ENCODE results near the gene POLR3E.

The POLR3E gene

DNA sequence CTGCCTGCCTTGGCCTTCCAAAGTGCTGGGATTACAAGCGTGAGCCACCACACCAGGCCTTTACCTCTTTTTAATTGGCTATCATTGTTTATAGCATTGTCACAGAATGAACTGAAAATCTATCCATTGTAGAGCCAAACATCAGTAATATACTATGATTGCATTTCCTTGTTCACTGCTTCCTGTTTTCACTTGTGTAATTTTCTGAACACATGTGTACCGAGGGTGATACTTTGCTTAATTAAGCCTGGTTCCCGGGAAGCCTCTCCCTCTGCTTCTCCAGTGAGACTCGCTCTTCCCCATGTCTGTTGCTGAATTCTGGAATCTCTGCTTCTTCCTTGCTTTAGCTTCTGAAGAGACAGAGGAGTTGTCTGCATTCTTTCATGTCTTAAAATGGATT is 33.1 kb downstream of the POLR3E start:
- peaks cover 76% of the 10 kb centered on the region for H3K36me3 ChIP-seq (ENCODE audit: low read depth)
- no peak overlapping the region for H3K27ac ChIP-seq (ENCODE audit: poor library complexity, severe bottlenecking)
- TF ChIP-seq, protein P1, sequence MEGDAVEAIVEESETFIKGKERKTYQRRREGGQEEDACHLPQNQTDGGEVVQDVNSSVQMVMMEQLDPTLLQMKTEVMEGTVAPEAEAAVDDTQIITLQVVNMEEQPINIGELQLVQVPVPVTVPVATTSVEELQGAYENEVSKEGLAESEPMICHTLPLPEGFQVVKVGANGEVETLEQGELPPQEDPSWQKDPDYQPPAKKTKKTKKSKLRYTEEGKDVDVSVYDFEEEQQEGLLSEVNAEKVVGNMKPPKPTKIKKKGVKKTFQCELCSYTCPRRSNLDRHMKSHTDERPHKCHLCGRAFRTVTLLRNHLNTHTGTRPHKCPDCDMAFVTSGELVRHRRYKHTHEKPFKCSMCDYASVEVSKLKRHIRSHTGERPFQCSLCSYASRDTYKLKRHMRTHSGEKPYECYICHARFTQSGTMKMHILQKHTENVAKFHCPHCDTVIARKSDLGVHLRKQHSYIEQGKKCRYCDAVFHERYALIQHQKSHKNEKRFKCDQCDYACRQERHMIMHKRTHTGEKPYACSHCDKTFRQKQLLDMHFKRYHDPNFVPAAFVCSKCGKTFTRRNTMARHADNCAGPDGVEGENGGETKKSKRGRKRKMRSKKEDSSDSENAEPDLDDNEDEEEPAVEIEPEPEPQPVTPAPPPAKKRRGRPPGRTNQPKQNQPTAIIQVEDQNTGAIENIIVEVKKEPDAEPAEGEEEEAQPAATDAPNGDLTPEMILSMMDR (IDR thresholded peaks at IDR 0.05; ENCODE audit: poor library complexity, severe bottlenecking), result no peak
- no peak overlapping the region for H3K4me3 ChIP-seq (ENCODE audit: severe bottlenecking)
- H3K4me1 ChIP-seq (ENCODE audit: insufficient read depth, poor library complexity, severe bottlenecking), result no peaks in the 10 kb centered on the region
- no peaks in the 10 kb centered on the region for H3K27me3 ChIP-seq (ENCODE audit: insufficient read depth, poor library complexity, severe bottlenecking)
- DNase-seq (ENCODE audit: low spot score) (no peak), ATAC-seq (ENCODE audit: low read depth) (no peak)
- H3K9me3 ChIP-seq (ENCODE audit: severe bottlenecking), result no peaks in the 10 kb centered on the region

DNA sequence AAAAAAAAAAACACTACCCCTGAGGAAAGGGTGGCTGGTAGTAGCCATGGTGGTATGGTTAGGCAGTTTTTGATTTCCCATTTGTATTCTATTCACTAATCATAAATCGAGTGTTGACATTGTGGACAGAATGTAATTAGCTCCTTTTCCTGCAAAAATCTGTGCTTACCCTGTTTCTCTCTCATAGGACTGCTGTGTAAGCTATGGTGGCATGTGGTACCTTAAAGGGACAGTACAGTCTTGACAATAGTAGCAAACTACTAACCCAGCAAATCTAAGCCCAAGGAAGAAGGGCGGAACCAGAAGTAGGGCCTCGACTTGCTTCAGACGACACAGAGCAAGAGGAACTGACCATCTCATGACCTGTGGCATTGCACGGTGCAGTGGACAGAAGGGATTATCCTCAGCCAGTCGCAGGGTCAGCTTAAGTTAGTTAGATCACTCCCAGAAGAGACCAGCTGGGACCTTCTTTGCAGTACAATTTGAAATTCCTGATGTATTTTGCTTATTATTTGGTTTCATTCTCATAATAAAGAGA is 36.3 kb downstream of the POLR3E start:
- TF ChIP-seq, protein P1 (IDR thresholded peaks at IDR 0.05; ENCODE audit: poor library complexity, severe bottlenecking), result no peak
- H3K4me1 ChIP-seq (ENCODE audit: insufficient read depth, poor library complexity, severe bottlenecking), result no peaks in the 10 kb centered on the region
- ATAC-seq (ENCODE audit: low read depth), result no peak
- H3K4me3 ChIP-seq (ENCODE audit: severe bottlenecking), result no peak overlapping the region
- no peaks in the 10 kb centered on the region for H3K27me3 ChIP-seq (ENCODE audit: insufficient read depth, poor library complexity, severe bottlenecking)
- DNase-seq (ENCODE audit: low spot score), result no peak
- H3K36me3 ChIP-seq (ENCODE audit: low read depth), result peaks cover 79% of the 10 kb centered on the region
- peaks cover 11% of the 10 kb centered on the region for H3K9me3 ChIP-seq (ENCODE audit: severe bottlenecking)
- H3K27ac ChIP-seq (ENCODE audit: poor library complexity, severe bottlenecking), result no peak overlapping the region

DNA sequence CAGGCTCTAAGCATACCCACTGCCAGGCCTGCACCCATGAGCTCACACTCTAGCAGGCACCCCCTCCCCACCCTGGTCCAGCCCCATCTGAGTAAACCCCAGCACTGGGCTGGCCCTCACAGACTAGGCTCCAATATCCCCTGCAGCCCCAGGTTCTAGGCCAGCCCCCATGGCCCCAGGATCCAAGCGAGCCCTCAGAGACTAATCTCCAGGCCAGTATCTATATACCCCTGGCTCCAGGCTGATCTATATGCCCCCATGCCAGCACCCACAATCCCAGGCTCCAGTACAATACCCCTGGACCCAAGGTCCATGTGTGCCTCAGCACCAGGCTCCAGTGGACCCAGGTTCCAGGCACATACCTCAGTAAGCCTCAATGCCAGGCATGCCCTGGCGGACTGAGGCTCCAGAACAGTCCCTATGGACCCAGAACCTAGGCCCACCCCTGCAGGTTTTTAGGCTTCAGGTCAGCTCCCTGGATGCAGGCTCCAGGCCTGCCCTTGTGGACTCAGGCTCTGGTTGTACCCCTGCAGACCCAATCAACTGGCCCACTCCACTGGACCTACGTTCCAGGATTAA is 38.5 kb downstream of the POLR3E start:
- no peak for ATAC-seq (ENCODE audit: low read depth)
- H3K4me3 ChIP-seq (ENCODE audit: severe bottlenecking), result no peak overlapping the region
- TF ChIP-seq, protein P1 (IDR thresholded peaks at IDR 0.05; ENCODE audit: poor library complexity, severe bottlenecking), result no peak
- peaks cover 11% of the 10 kb centered on the region for H3K9me3 ChIP-seq (ENCODE audit: severe bottlenecking)
- H3K36me3 ChIP-seq (ENCODE audit: low read depth), result peaks cover 80% of the 10 kb centered on the region
- no peak for DNase-seq (ENCODE audit: low spot score)
- H3K27me3 ChIP-seq (ENCODE audit: insufficient read depth, poor library complexity, severe bottlenecking), result no peaks in the 10 kb centered on the region
- no peak overlapping the region for H3K27ac ChIP-seq (ENCODE audit: poor library complexity, severe bottlenecking)
- no peaks in the 10 kb centered on the region for H3K4me1 ChIP-seq (ENCODE audit: insufficient read depth, poor library complexity, severe bottlenecking)

DNA sequence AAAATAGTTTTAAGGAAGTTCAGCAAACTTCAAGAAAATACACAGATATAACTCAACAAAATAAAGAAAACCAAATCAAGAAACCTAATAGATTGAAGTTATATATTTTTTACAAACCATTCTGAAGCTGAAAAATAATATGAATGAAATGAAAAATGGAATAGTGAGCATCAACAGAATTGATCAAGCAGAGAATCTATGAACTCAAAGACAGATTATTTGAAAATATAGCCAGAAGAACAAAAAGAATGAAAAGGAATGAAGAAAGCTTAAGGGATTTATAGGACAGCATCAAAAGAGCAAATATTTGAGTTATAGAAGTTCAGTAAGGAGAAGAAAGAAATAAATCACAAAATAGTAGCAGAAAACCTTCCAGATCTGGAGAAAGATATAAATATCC is 39.4 kb downstream of the POLR3E start:
- H3K27ac ChIP-seq (ENCODE audit: poor library complexity, severe bottlenecking), result no peak overlapping the region
- ATAC-seq (ENCODE audit: low read depth), result no peak
- peaks cover 15% of the 10 kb centered on the region for H3K9me3 ChIP-seq (ENCODE audit: severe bottlenecking)
- H3K4me1 ChIP-seq (ENCODE audit: insufficient read depth, poor library complexity, severe bottlenecking), result no peaks in the 10 kb centered on the region
- H3K4me3 ChIP-seq (ENCODE audit: severe bottlenecking), result no peak overlapping the region
- no peaks in the 10 kb centered on the region for H3K27me3 ChIP-seq (ENCODE audit: insufficient read depth, poor library complexity, severe bottlenecking)
- DNase-seq (ENCODE audit: low spot score), result no peak
- peaks cover 81% of the 10 kb centered on the region for H3K36me3 ChIP-seq (ENCODE audit: low read depth)
- TF ChIP-seq, protein P1 (IDR thresholded peaks at IDR 0.05; ENCODE audit: poor library complexity, severe bottlenecking), result no peak

DNA sequence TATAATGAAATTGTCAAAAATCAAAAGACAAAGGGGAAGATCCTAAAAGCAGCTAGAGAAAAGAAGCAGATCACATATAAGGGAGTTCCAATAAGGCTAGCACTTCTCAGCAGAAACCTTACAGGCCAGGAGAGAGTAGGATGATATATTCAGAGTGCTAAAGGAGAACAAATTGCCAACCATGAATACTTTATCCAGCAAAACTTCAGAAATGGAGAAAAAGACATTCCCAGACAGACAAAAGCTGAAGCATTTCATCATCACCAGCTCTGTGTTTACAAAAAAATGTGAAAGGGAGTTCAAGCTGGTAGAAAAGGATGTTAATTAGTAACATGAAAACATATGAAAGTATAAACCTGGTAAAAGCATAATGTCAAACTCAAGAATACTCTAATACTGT is 39.8 kb downstream of the POLR3E start:
- no peak for ATAC-seq (ENCODE audit: low read depth)
- TF ChIP-seq, protein P1 (IDR thresholded peaks at IDR 0.05; ENCODE audit: poor library complexity, severe bottlenecking), result no peak
- Histone ChIP-seq H3K27ac (ENCODE audit: poor library complexity, severe bottlenecking) (no peak overlapping the region), H3K27me3 (ENCODE audit: insufficient read depth, poor library complexity, severe bottlenecking) (no peaks in the 10 kb centered on the region), H3K36me3 (ENCODE audit: low read depth) (peaks cover 76% of the 10 kb centered on the region), H3K4me1 (ENCODE audit: insufficient read depth, poor library complexity, severe bottlenecking) (no peaks in the 10 kb centered on the region), H3K9me3 (ENCODE audit: severe bottlenecking) (peaks cover 15% of the 10 kb centered on the region), H3K4me3 (ENCODE audit: severe bottlenecking) (no peak overlapping the region)
- DNase-seq (ENCODE audit: low spot score), result no peak

Data from RWPE2 (cell line).